OCI-LY7 (cell line): ENCODE data around the gene ABCA8. TPM values are rescaled to one million over a fixed set of nuclear protein-coding genes. Genes with fewer than 3 reads are reported as not detected.

Source experiments
- BruUV-seq: library from RNA; stranded (reverse); fragments of 400-500 nt; replicated peaks from 2 replicates; lab custom pipeline; 2021; lab: Mats Ljungman, UMichigan
- CTCF ChIA-PET: fragments of 300-600 bp; sonication (Branson Sonifier 250); formaldehyde crosslinking; loops from one replicate; lab custom pipeline; 2022; ENCODE audit warnings: antibody characterized with exemption; ENCODE audit not compliant: unreplicated experiment; lab: Charles Lee
- POLR2A ChIA-PET: fragments of 300-600 bp; sonication (Branson Sonifier 250); formaldehyde crosslinking; loops from one replicate; lab custom pipeline; 2022; ENCODE audit warnings: antibody characterized with exemption; lab: Charles Lee
- DNase-seq: peaks from one replicate; pipeline ENCODE4 v3.0.0-alpha.2; 2015; ENCODE audit warnings: low spot score
- H2AFZ ChIP-seq: fragments of 200-600 bp; sonication (generic), shearing (Covaris generic); 2 replicates; pipeline ENCODE4 v1.6.1; 2014; ENCODE audit warnings: mild to moderate bottlenecking, antibody characterized with exemption, low read length, moderate library complexity
- H3K27ac ChIP-seq: fragments of 200-600 bp; sonication (generic); 2 replicates; pipeline ENCODE4 v1.5.1; 2014; ENCODE audit warnings: mixed run types, low read depth, mild to moderate bottlenecking, moderate library complexity, low read length, inconsistent platforms; ENCODE audit not compliant: poor library complexity, severe bottlenecking
- H3K36me3 ChIP-seq: fragments of 200-600 bp; sonication (generic); 2 replicates; pipeline ENCODE4 v1.6.1; 2014; ENCODE audit warnings: mild to moderate bottlenecking, antibody characterized with exemption, low read length, moderate library complexity, mixed read lengths; ENCODE audit not compliant: insufficient read depth
- H3K4me1 ChIP-seq: fragments of 200-600 bp; sonication (generic); 2 replicates; pipeline ENCODE4 v1.5.1; 2014; ENCODE audit warnings: mild to moderate bottlenecking, low read length; ENCODE audit not compliant: insufficient read depth, poor library complexity, severe bottlenecking
- H3K4me2 ChIP-seq: fragments of 200-600 bp; sonication (generic); 2 replicates; pipeline ENCODE4 v1.6.1; 2014; ENCODE audit warnings: mild to moderate bottlenecking, low read length
- H3K4me3 ChIP-seq: fragments of 200-600 bp; sonication (generic); 2 replicates; pipeline ENCODE4 v1.5.1; 2014; ENCODE audit warnings: mild to moderate bottlenecking, low read depth, low read length; ENCODE audit not compliant: poor library complexity, severe bottlenecking
- H3K79me2 ChIP-seq: fragments of 200-600 bp; sonication (generic); 2 replicates; pipeline ENCODE4 v1.6.1; 2016; ENCODE audit warnings: low read depth, mild to moderate bottlenecking, low read length, moderate library complexity, mixed read lengths; ENCODE audit not compliant: insufficient read depth
- H3K9me2 ChIP-seq: fragments of 200-600 bp; sonication (generic); 2 replicates; pipeline ENCODE4 v1.6.1; 2016; ENCODE audit warnings: mild to moderate bottlenecking, low read length, mixed read lengths; ENCODE audit not compliant: insufficient read depth
- H3K9me3 ChIP-seq: fragments of 200-600 bp; sonication (generic); 2 replicates; pipeline ENCODE4 v1.6.1; 2014; ENCODE audit warnings: mild to moderate bottlenecking, mixed run types, low read length, mixed read lengths
- H4K20me1 ChIP-seq: fragments of 200-600 bp; sonication (generic); 2 replicates; pipeline ENCODE4 v1.6.1; 2014; ENCODE audit warnings: mild to moderate bottlenecking, antibody characterized with exemption, low read length, moderate library complexity, mixed read lengths; ENCODE audit not compliant: insufficient read depth
- CTCF ChIP-seq: fragments of 200-600 bp; sonication (generic); conservative IDR thresholded peaks from 2 replicates; pipeline ENCODE4 v1.5.1; 2014; ENCODE audit warnings: mild to moderate bottlenecking, antibody characterized with exemption, low read length, moderate library complexity, mixed read lengths
- EZH2phosphoT487 ChIP-seq: fragments of 200-600 bp; sonication (generic); IDR thresholded peaks from 2 replicates; pipeline ENCODE4 v1.6.1; 2018; ENCODE audit warnings: low read depth, borderline replicate concordance, mild to moderate bottlenecking, mixed run types, antibody characterized with exemption, low read length, moderate library complexity, mixed read lengths
- intact Hi-C: fragments of 100-400 bp; cut with micrococcal nuclease; formaldehyde crosslinking; loops from one replicate; pipeline ENCODE4 v1.10.0; 2022; ENCODE audit not compliant: unreplicated experiment
- total RNA-seq, 2 experiments: library from RNA; depleted of rRNA in 1 of 2; stranded (reverse); fragments of >200 nt in 1 of 2; shearing (Covaris generic) in 1 of 2; gene quantifications; 2 replicates each; pipeline ENCODE4 v1.2.3, GENCODE V29; 2014 to 2022

The ABCA8 gene
- total RNA-seq, 2 experiments from 2014 or later = not detected

GRCh38 chr17:68831170-68831569 lies 124.0 kb downstream of the ABCA8 start:
- H3K36me3 ChIP-seq = no peaks in the 10 kb centered on the region
- no peak for TF ChIP-seq EZH2phosphoT487
- no peak for TF ChIP-seq CTCF
- no peaks in the 10 kb centered on the region for H3K79me2 ChIP-seq
- no peaks in the 10 kb centered on the region for H3K4me1 ChIP-seq
- no peak for DNase-seq
- ChIA-PET CTCF (no interaction called here), POLR2A (interaction anchor here (1.5 kb wide), 1 partner anchor 11 kb away, joined by 4 read pairs; no protein-coding TSS in a partner anchor)
- H2AFZ ChIP-seq = no peak overlapping the region
- H3K27ac ChIP-seq = no peak overlapping the region
- BruUV-seq = no TSS peak
- no peaks in the 10 kb centered on the region for H3K9me2 ChIP-seq
- no peak overlapping the region for H3K4me3 ChIP-seq
- intact Hi-C loops = no loop called here
- H3K4me2 ChIP-seq = no peak overlapping the region
- no peaks in the 10 kb centered on the region for H3K9me3 ChIP-seq
- H4K20me1 ChIP-seq = no peaks in the 10 kb centered on the region

- no TSS peak for BruUV-seq
- POLR2A ChIA-PET = no interaction called here
- intact Hi-C loops = no loop called here
Measured at GRCh38 chr17:68830313-68830712, 124.9 kb downstream of the ABCA8 start.

More at GRCh38 chr17:68830313-68830712, 124.9 kb downstream of the ABCA8 start:
- Histone ChIP-seq H3K36me3 (no peaks in the 10 kb centered on the region), H3K27ac (no peak overlapping the region), H4K20me1 (no peaks in the 10 kb centered on the region), H3K4me3 (no peak overlapping the region), H3K4me1 (no peaks in the 10 kb centered on the region), H3K9me3 (no peaks in the 10 kb centered on the region), H3K79me2 (no peaks in the 10 kb centered on the region), H3K9me2 (no peaks in the 10 kb centered on the region), H2AFZ (no peak overlapping the region), H3K4me2 (no peak overlapping the region)
- CTCF ChIA-PET = no interaction called here
- no peak for TF ChIP-seq CTCF
- TF ChIP-seq EZH2phosphoT487 = no peak
- DNase-seq = no peak
